ENCODE results near the gene ABTB2.

Gene ABTB2

DNA sequence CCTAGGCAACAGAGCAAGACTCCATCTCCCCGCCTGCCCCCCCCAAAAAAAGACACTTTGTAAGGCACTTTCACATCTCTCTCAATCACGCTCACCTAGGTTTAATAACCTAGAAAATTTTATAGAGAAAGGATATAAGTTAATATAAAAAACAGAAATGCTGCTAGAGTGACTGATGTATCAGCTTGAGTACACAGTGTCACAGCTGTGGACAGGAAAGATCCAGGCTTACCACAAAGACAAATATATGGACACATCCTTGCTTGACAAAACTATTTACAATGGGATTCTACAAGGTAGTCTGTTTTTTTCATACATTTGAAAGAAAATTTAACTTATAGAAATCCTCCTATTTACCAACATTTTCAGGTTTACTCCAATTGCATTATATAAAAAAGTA, 96.7 kb downstream of the ABTB2 start:
- H3K27me3 ChIP-seq (replicated peaks; ENCODE audit: control insufficient read depth, insufficient read depth, low read length) = no peaks in the 10 kb centered on the region
- H3K36me3 ChIP-seq (ENCODE audit: control insufficient read depth, insufficient read depth, low read length) = no peaks in the 10 kb centered on the region
- TF ChIP-seq, protein P1, sequence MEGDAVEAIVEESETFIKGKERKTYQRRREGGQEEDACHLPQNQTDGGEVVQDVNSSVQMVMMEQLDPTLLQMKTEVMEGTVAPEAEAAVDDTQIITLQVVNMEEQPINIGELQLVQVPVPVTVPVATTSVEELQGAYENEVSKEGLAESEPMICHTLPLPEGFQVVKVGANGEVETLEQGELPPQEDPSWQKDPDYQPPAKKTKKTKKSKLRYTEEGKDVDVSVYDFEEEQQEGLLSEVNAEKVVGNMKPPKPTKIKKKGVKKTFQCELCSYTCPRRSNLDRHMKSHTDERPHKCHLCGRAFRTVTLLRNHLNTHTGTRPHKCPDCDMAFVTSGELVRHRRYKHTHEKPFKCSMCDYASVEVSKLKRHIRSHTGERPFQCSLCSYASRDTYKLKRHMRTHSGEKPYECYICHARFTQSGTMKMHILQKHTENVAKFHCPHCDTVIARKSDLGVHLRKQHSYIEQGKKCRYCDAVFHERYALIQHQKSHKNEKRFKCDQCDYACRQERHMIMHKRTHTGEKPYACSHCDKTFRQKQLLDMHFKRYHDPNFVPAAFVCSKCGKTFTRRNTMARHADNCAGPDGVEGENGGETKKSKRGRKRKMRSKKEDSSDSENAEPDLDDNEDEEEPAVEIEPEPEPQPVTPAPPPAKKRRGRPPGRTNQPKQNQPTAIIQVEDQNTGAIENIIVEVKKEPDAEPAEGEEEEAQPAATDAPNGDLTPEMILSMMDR (IDR thresholded peaks at IDR 0.05; ENCODE audit: insufficient read depth, low read length, poor library complexity, severe bottlenecking) = no peak
- H3K4me3 ChIP-seq (replicated peaks; ENCODE audit: low read depth, low read length) = no peak overlapping the region
- DNase-seq (ENCODE audit: extremely low read depth, insufficient read length) = no peak

DNA sequence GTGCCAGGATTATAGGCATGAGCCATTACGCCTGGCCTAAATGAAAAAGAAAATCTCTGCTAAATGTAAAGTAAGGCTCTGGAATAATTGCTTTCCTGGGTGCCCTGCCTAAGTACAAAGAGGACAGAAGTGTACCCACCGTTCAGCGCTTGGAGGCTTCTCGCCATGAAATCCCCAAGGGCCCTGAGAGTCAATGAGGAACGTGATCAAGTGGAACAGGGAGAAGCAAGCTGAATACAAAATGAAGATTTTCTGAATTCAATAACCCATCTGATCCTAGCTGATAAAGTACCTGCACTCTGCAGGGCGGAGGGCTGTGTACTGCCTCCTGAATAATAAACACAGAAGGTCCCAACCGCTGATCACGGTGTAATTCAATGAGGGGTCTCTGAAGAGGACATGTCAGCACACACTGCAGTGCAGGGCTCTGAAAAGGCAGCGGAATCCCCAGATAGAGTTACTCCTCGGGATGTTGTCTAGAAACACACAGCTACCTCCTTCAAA, 97.7 kb downstream of the ABTB2 start:
- no peaks in the 10 kb centered on the region for H3K27me3 ChIP-seq (replicated peaks; ENCODE audit: control insufficient read depth, insufficient read depth, low read length)
- DNase-seq (ENCODE audit: extremely low read depth, insufficient read length) = no peak
- no peak overlapping the region for H3K4me3 ChIP-seq (replicated peaks; ENCODE audit: low read depth, low read length)
- H3K36me3 ChIP-seq (ENCODE audit: control insufficient read depth, insufficient read depth, low read length) = no peaks in the 10 kb centered on the region
- TF ChIP-seq, protein P1 (IDR thresholded peaks at IDR 0.05; ENCODE audit: insufficient read depth, low read length, poor library complexity, severe bottlenecking) = no peak

DNA sequence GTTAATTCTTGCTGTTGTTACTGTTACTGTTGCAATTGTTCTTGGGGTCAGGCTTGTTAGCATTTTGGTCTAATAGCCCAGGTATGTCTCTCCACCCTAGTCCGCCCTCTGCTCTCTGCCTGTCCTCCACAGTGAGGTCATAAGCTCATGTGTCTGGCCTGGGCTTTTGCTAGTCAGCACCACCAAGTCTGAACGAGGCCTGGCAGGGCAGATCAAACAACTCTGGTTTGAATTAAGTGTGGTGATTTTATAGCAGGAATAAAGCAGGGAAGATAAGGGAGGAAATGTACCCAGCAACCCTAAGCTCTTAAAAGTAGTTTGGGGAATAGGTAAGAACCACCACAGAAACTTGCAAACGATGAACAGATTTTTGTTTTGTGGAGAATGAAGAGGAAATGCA, 98.7 kb downstream of the ABTB2 start:
- no peak for DNase-seq (ENCODE audit: extremely low read depth, insufficient read length)
- H3K36me3 ChIP-seq (ENCODE audit: control insufficient read depth, insufficient read depth, low read length) = no peaks in the 10 kb centered on the region
- no peak overlapping the region for H3K4me3 ChIP-seq (replicated peaks; ENCODE audit: low read depth, low read length)
- H3K27me3 ChIP-seq (replicated peaks; ENCODE audit: control insufficient read depth, insufficient read depth, low read length) = no peaks in the 10 kb centered on the region
- TF ChIP-seq, protein P1 (IDR thresholded peaks at IDR 0.05; ENCODE audit: insufficient read depth, low read length, poor library complexity, severe bottlenecking) = no peak

DNA sequence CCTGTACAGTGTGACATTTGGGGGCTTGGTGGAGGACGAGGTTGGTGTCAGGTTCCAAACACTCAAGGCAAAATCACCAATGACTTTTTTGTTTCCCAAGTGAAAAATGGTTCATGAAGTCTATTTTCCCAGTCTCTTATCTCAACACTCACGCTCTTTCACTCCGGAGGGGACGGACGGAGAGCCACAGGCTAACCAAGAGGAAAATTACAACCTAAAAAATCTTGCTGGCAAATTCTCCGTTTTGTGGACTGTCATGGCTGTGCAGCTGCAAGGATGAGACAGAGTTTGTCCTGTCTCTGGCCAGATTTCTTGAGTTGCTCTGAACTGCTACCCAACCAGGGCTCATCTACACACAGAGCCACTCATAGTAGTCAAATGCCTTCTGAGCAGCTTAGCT, 101.2 kb downstream of the ABTB2 start:
- no peak for DNase-seq (ENCODE audit: extremely low read depth, insufficient read length)
- Histone ChIP-seq H3K27me3 (replicated peaks; ENCODE audit: control insufficient read depth, insufficient read depth, low read length) (no peaks in the 10 kb centered on the region), H3K36me3 (ENCODE audit: control insufficient read depth, insufficient read depth, low read length) (no peaks in the 10 kb centered on the region), H3K4me3 (replicated peaks; ENCODE audit: low read depth, low read length) (no peak overlapping the region)
- TF ChIP-seq, protein P1 (IDR thresholded peaks at IDR 0.05; ENCODE audit: insufficient read depth, low read length, poor library complexity, severe bottlenecking) = no peak

DNA sequence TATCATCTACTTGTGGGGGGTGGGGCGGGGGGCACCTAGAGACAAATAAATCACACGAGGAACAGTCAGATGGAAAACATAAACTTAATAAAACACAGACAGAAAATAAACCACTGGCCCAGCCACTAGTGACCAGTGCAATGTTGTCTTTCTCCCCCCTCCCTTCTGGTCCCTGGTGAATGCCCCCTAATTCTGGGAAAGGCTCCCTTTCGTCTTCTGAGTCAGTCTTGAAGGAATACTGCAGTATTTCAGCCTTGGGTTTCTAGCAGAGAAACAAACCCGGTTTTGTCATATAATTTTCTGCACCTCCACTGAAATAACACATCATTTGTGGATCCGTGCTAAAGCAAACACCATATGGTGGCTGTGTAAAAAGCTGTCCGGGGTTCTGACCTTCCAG, 101.7 kb downstream of the ABTB2 start:
- no peak for DNase-seq (ENCODE audit: extremely low read depth, insufficient read length)
- no peak overlapping the region for H3K4me3 ChIP-seq (replicated peaks; ENCODE audit: low read depth, low read length)
- H3K27me3 ChIP-seq (replicated peaks; ENCODE audit: control insufficient read depth, insufficient read depth, low read length) = no peaks in the 10 kb centered on the region
- TF ChIP-seq, protein P1 (IDR thresholded peaks at IDR 0.05; ENCODE audit: insufficient read depth, low read length, poor library complexity, severe bottlenecking) = no peak
- H3K36me3 ChIP-seq (ENCODE audit: control insufficient read depth, insufficient read depth, low read length) = no peaks in the 10 kb centered on the region

DNA sequence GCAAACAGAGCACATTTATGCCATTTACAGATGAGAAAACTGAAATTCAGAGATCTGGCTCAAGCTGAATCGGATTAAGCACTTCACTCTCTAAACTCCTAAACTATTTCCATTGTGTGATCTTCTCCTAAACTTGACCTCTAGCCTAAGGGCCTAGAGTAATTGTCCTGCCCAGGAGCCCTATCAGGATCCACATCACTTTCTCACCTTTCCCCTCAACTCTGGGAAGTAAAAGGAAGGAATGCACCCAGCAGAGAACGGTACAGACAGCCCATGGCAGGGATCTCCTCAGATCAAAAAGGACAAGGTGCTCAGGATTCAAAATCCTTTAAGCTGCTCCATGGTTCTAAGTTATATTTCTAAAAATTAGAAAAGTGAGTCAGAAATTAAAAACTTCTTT, 102.7 kb downstream of the ABTB2 start:
- no peaks in the 10 kb centered on the region for H3K36me3 ChIP-seq (ENCODE audit: control insufficient read depth, insufficient read depth, low read length)
- H3K4me3 ChIP-seq (replicated peaks; ENCODE audit: low read depth, low read length) = no peak overlapping the region
- DNase-seq (ENCODE audit: extremely low read depth, insufficient read length) = no peak
- no peaks in the 10 kb centered on the region for H3K27me3 ChIP-seq (replicated peaks; ENCODE audit: control insufficient read depth, insufficient read depth, low read length)
- TF ChIP-seq, protein P1 (IDR thresholded peaks at IDR 0.05; ENCODE audit: insufficient read depth, low read length, poor library complexity, severe bottlenecking) = no peak

All from GM06990 (cell line).